Measurements from ENCODE around the gene NEGR1. TPM values are rescaled to one million over a fixed set of nuclear protein-coding genes. Genes with fewer than 3 reads are reported as not detected.

Gene NEGR1
- total RNA-seq, 2 experiments from 2014 or later: not detected

- no peaks in the 10 kb centered on the region for H3K27me3 Mint-ChIP-seq
- no peaks in the 10 kb centered on the region for H3K4me1 Mint-ChIP-seq
- no peak overlapping the region for H3K27ac Mint-ChIP-seq
- H3K36me3 Mint-ChIP-seq: no peaks in the 10 kb centered on the region
- POLR2A ChIA-PET: no interaction called here
- ATAC-seq (ENCODE audit: low read depth) (no peak), DNase-seq (no peak)
- no peak overlapping the region for H3K4me3 Mint-ChIP-seq
- peaks cover 2% of the 10 kb centered on the region for H3K9me3 Mint-ChIP-seq
These were observed 584.2 kb downstream of the NEGR1 start for GRCh38 chr1:71698186-71698585.

DNA sequence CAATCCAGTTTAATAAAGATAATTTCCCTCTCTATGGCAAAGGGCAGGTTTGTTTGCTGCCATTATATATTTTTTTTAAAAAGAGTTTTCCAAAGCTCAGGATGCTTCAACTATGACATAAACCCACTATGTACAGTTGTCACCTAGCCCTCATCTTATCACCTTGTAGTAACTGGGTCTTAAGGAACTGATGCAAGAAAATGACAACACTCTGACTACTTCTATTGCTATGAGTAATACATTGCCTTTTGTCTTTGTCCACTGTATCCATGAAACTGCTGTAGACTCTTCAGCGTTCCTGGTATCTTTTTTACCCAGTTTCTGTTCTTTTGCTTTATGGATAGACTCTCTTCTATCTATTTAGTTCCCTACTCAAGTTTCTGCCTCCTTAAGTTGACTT is 586.5 kb downstream of the NEGR1 start:
- no peak overlapping the region for H3K27ac Mint-ChIP-seq

DNA sequence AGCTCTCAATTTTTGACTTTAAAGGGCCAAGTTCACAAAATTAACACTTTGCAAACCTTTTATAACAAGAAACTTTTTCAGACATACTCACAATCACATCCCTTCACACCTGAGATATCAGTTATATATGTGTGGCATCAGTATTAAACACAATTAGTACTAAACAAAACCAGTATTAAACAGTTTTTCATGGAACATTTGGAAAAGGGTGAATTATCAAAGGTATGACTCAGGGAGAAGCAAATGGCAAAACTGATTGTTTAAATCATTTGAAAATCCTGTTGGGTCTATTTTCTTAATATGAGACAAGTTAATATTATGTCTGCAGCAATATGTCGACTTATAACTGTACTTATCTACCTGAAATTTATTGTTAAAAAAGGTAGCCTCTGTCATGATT is 587.3 kb downstream of the NEGR1 start:
- Mint-ChIP-seq H3K36me3 (no peaks in the 10 kb centered on the region), H3K27ac (no peak overlapping the region), H3K27me3 (no peaks in the 10 kb centered on the region), H3K4me3 (no peak overlapping the region), H3K9me3 (no peaks in the 10 kb centered on the region), H3K4me1 (no peaks in the 10 kb centered on the region)
- DNase-seq (no peak), ATAC-seq (ENCODE audit: low read depth) (no peak)
- POLR2A ChIA-PET: no interaction called here

More for the DNA sequence above, 586.5 kb downstream of the NEGR1 start:
- Mint-ChIP-seq H3K9me3 (peaks cover 2% of the 10 kb centered on the region), H3K4me3 (no peak overlapping the region), H3K27me3 (no peaks in the 10 kb centered on the region), H3K36me3 (no peaks in the 10 kb centered on the region), H3K4me1 (no peaks in the 10 kb centered on the region)
- POLR2A ChIA-PET: no interaction called here
- ATAC-seq (ENCODE audit: low read depth) (no peak), DNase-seq (no peak)

GRCh38 chr1:71693581-71693980 is 588.8 kb downstream of the NEGR1 start:
- no peak overlapping the region for H3K4me3 Mint-ChIP-seq
- H3K27me3 Mint-ChIP-seq: no peaks in the 10 kb centered on the region
- H3K4me1 Mint-ChIP-seq: no peaks in the 10 kb centered on the region
- POLR2A ChIA-PET: no interaction called here
- no peak overlapping the region for H3K27ac Mint-ChIP-seq
- H3K9me3 Mint-ChIP-seq: no peaks in the 10 kb centered on the region
- no peaks in the 10 kb centered on the region for H3K36me3 Mint-ChIP-seq
- no peak for ATAC-seq (ENCODE audit: low read depth)
- DNase-seq: no peak

- no peaks in the 10 kb centered on the region for H3K36me3 Mint-ChIP-seq
- DNase-seq: no peak
- no peak overlapping the region for H3K27ac Mint-ChIP-seq
- no peaks in the 10 kb centered on the region for H3K27me3 Mint-ChIP-seq
- ATAC-seq (ENCODE audit: low read depth): no peak
- POLR2A ChIA-PET: no interaction called here
- no peak overlapping the region for H3K4me3 Mint-ChIP-seq
- no peaks in the 10 kb centered on the region for H3K9me3 Mint-ChIP-seq
- no peaks in the 10 kb centered on the region for H3K4me1 Mint-ChIP-seq
These were observed 592.7 kb downstream of the NEGR1 start for GRCh38 chr1:71689635-71690034.

GRCh38 chr1:71687376-71687775 is 595.0 kb downstream of the NEGR1 start:
- Mint-ChIP-seq H3K9me3 (no peaks in the 10 kb centered on the region), H3K27me3 (no peaks in the 10 kb centered on the region), H3K4me3 (no peak overlapping the region), H3K36me3 (no peaks in the 10 kb centered on the region), H3K27ac (no peak overlapping the region), H3K4me1 (no peaks in the 10 kb centered on the region)
- DNase-seq (no peak), ATAC-seq (ENCODE audit: low read depth) (no peak)
- POLR2A ChIA-PET: no interaction called here

DNA sequence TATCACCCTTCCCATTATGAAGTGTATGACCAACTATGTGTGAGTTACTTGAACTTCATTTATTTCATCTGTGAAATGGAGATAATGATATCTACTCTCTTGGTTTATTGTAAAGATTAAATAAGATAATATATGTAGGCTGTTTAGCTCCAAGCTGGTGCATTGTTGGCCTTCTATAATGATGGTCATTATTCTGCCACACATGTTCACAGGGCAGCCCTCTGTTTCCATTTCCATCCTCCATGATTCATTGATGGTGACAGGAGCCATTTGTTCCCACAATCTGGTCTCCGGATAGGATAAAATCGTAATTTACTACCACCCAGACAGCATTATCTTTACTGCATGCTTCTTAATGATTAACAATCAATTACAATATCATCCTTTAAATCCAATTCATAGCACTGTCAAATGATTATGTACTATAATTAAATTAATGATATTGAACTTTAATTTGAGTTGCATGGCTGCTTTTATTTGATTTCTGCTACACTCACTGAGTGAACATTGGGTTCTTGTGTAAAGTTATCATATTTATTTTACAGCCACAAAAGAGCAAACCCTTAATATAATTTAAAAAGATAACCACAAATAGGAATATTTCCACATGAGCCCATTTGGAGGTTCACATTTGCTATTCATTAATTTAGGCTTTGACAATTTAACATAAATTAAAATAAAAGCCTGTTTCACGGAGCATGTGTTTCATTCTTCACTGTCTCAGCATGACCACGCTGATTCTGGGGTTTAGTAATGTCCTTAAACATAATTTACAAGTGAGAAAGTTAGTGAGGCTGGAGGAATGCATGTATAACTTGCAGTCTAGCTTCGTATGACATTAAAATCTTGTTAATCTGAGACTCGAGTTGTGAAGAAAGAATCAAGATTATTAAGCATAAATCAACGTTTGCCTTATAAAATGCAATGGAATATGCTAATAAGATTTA is 605.1 kb downstream of the NEGR1 start:
- no peak overlapping the region for H3K27ac Mint-ChIP-seq
- H3K4me3 Mint-ChIP-seq: no peak overlapping the region
- DNase-seq (no peak), ATAC-seq (ENCODE audit: low read depth) (no peak)
- no peaks in the 10 kb centered on the region for H3K9me3 Mint-ChIP-seq
- POLR2A ChIA-PET: no interaction called here
- H3K4me1 Mint-ChIP-seq: no peaks in the 10 kb centered on the region
- peaks cover 2% of the 10 kb centered on the region for H3K27me3 Mint-ChIP-seq
- no peaks in the 10 kb centered on the region for H3K36me3 Mint-ChIP-seq

DNA sequence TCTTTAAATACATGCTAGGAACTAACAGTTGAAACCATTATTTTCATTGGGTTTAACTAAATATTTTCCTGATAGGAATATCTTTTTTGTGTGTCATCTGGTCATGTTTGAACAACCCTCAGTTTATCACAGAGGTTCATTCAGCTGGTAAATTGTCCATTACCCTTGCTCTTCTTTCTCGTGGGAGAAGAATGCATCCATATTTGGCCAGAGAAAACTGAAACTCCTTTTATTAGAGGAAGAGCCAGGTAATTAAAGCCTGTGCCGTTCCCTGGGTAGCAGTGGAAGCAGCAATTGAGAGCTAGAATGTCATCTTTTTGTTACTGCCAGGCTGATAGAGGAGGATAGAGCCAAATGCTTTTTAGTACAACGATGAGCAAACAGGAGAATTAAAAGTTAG is 614.3 kb downstream of the NEGR1 start:
- DNase-seq (no peak), ATAC-seq (ENCODE audit: low read depth) (no peak)
- Mint-ChIP-seq H3K27ac (no peak overlapping the region), H3K36me3 (no peaks in the 10 kb centered on the region), H3K9me3 (no peaks in the 10 kb centered on the region), H3K27me3 (no peaks in the 10 kb centered on the region), H3K4me1 (no peaks in the 10 kb centered on the region), H3K4me3 (no peak overlapping the region)
- POLR2A ChIA-PET: no interaction called here

GRCh38 chr1:71667216-71667615 is 615.1 kb downstream of the NEGR1 start:
- Mint-ChIP-seq H3K27ac (no peak overlapping the region), H3K36me3 (no peaks in the 10 kb centered on the region), H3K4me3 (no peak overlapping the region), H3K4me1 (no peaks in the 10 kb centered on the region), H3K9me3 (no peaks in the 10 kb centered on the region), H3K27me3 (no peaks in the 10 kb centered on the region)
- ATAC-seq (ENCODE audit: low read depth) (no peak), DNase-seq (no peak)
- POLR2A ChIA-PET: no interaction called here

DNA sequence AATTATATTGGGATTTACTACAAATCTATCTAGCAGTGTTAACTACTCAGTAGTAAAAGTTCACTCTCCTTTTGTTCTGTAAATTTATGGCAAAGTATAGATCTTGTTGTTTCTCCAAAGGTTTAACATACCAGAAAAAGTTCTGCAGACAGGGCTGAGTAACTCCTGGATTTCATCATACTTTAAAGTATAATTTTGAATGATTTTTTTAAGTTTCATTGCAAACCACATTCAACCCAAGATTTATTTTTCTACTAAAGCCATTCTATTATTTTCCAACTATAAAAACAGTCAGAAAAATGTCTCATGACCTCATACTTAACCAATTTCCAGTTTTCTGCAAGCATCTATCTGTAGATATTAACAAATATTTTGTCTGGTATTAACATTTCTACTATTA is 615.7 kb downstream of the NEGR1 start:
- Mint-ChIP-seq H3K27me3 (no peaks in the 10 kb centered on the region), H3K9me3 (no peaks in the 10 kb centered on the region), H3K4me3 (no peak overlapping the region), H3K27ac (no peak overlapping the region), H3K4me1 (no peaks in the 10 kb centered on the region), H3K36me3 (no peaks in the 10 kb centered on the region)
- DNase-seq (no peak), ATAC-seq (ENCODE audit: low read depth) (no peak)
- POLR2A ChIA-PET: no interaction called here

DNA sequence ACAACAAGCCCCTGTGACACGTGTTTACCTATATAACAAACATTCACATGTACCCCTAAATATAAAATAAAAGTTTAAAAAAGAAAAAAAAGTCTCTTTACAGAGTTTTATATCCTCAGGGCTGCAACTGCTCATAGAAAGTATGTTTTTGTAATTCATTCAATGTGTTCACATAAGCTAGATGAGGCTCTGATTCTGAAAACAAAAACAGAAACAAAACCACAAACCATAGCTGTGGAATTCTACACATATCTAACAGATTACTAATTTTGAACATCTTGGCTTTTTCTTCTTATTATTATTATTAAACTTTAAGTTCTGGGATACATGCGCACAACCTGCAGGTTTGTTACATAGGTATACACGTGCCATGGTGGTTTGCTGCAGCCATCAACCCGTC is 621.9 kb downstream of the NEGR1 start:
- Mint-ChIP-seq H3K27ac (no peak overlapping the region), H3K27me3 (no peaks in the 10 kb centered on the region), H3K4me3 (no peak overlapping the region), H3K9me3 (no peaks in the 10 kb centered on the region), H3K4me1 (no peaks in the 10 kb centered on the region), H3K36me3 (no peaks in the 10 kb centered on the region)
- ATAC-seq (ENCODE audit: low read depth): no peak
- DNase-seq: no peak
- POLR2A ChIA-PET: no interaction called here

DNA sequence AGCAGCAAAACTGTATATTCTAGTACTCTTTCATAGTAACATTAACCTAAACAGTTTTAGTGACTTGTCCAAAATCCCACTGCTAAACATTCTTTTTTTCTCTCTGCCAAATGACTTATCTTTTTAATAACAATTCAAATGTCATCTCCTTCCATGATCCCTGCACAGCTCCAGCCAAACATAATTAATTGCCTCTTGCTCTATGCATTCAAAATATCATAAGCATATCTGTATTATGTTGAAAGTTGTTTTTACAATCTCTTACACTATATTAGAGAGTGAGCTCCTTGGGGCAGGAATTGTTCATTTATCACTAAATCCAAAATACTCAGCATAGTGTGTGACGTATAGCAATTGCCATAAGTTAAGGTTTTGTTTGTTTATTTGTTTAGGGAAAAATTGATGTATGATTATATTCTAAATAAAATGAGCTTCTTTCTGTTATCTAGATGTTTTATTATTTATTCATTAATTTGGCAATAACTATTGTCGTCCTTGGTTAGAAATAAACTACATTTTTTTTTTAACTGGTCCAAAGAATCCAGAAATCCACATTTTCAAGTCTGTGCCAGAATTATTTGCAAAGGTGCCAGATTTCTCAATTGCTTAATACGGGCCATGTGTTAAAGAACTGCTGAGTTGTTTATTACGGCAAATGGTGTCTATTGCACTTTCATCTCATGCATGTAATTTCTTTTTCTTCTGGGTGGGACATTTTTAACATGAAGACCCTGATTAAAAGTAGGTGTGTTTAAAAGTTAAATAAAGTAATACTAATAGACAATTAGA is 624.3 kb downstream of the NEGR1 start:
- no peaks in the 10 kb centered on the region for H3K4me1 Mint-ChIP-seq
- POLR2A ChIA-PET: no interaction called here
- no peak for ATAC-seq (ENCODE audit: low read depth)
- H3K36me3 Mint-ChIP-seq: no peaks in the 10 kb centered on the region
- no peak overlapping the region for H3K4me3 Mint-ChIP-seq
- no peaks in the 10 kb centered on the region for H3K27me3 Mint-ChIP-seq
- H3K27ac Mint-ChIP-seq: no peak overlapping the region
- H3K9me3 Mint-ChIP-seq: no peaks in the 10 kb centered on the region
- DNase-seq: no peak

DNA sequence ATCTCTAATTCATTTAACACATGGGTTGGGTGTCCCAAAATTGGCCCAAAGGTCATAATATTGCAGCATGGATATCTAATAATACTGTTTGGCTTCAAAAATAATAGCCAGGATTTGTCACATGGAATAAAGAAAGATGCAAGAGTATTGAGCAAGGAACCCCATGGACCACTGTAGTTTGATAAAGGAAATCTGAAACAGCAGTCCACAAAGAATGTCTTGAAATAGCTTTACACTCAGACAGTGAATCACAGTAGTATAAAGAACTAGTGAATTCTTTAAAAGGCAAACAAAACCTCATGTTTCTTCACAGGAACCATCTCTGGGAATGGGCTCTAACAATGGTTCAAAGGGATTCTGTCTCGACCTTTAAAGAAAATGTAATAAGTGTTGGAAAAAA is 625.4 kb downstream of the NEGR1 start:
- DNase-seq (no peak), ATAC-seq (ENCODE audit: low read depth) (no peak)
- no peaks in the 10 kb centered on the region for H3K36me3 Mint-ChIP-seq
- H3K27me3 Mint-ChIP-seq: no peaks in the 10 kb centered on the region
- H3K4me1 Mint-ChIP-seq: no peaks in the 10 kb centered on the region
- no peak overlapping the region for H3K27ac Mint-ChIP-seq
- no peaks in the 10 kb centered on the region for H3K9me3 Mint-ChIP-seq
- POLR2A ChIA-PET: no interaction called here
- H3K4me3 Mint-ChIP-seq: no peak overlapping the region

- DNase-seq (no peak), ATAC-seq (ENCODE audit: low read depth) (no peak)
- H3K27ac Mint-ChIP-seq: no peak overlapping the region
- POLR2A ChIA-PET: no interaction called here
- no peaks in the 10 kb centered on the region for H3K36me3 Mint-ChIP-seq
- H3K4me3 Mint-ChIP-seq: no peak overlapping the region
- no peaks in the 10 kb centered on the region for H3K27me3 Mint-ChIP-seq
- no peaks in the 10 kb centered on the region for H3K9me3 Mint-ChIP-seq
- H3K4me1 Mint-ChIP-seq: no peaks in the 10 kb centered on the region
These were observed 626.7 kb downstream of the NEGR1 start for GRCh38 chr1:71655604-71656003.

All from activated naive CD8-positive, alpha-beta T cell treated with anti-CD3 and anti-CD28 coated beads, Interleukin-2, amount 10 ng/mL, durations not matched to agents 7 days and 5 days (primary cell).